Measurements from ENCODE around the gene NRG2.

The NRG2 gene

DNA sequence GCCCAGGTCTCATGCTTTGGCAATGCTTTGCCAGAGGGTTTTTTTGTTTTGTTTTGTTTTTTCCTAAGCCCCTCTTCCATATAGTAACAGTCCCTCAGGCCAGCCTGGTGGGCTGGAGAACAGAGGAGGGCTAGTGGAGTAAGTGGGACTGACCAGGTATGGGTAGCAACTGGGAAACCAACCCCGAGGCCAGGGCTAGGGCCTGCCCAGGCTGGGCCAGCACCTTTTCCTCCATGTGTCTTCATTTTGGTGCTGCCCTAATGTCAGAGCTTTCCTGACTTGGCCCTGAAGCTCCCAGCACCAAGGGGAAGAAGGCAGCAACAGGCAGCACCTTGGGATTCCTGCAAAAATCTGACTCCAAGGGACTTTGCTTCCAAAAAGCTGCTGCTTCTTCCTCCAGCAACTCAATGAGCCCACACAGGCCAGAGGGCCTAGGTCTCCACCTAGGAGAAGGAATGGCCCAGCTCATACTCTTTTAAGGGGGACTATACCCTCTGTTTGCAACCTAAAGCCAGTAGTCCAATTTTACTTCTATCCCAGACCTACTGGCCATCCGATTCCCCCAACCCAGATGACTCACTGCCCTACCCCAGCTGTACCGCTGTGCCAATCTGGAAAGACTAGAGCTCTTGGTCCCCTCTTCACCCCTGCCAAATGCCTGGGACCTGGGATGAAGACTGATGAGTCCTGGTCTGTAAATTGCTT, 142.4 kb downstream of the NRG2 start:
- no peak for DNase-seq (ENCODE audit: low spot score)
- ChIA-PET CTCF (interaction anchor here (0.6 to 1.4 kb wide), 2 partner anchors 23 to 1864 kb away, joined by 3 read pairs; no protein-coding TSS in a partner anchor), POLR2A (ENCODE audit: low non-redundant PET) (no interaction called here)
- TF ChIP-seq, protein P1, sequence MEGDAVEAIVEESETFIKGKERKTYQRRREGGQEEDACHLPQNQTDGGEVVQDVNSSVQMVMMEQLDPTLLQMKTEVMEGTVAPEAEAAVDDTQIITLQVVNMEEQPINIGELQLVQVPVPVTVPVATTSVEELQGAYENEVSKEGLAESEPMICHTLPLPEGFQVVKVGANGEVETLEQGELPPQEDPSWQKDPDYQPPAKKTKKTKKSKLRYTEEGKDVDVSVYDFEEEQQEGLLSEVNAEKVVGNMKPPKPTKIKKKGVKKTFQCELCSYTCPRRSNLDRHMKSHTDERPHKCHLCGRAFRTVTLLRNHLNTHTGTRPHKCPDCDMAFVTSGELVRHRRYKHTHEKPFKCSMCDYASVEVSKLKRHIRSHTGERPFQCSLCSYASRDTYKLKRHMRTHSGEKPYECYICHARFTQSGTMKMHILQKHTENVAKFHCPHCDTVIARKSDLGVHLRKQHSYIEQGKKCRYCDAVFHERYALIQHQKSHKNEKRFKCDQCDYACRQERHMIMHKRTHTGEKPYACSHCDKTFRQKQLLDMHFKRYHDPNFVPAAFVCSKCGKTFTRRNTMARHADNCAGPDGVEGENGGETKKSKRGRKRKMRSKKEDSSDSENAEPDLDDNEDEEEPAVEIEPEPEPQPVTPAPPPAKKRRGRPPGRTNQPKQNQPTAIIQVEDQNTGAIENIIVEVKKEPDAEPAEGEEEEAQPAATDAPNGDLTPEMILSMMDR (conservative IDR thresholded peaks at IDR 0.05; ENCODE audit: low read depth): no peak
- H3K27ac ChIP-seq: no peak overlapping the region

DNA sequence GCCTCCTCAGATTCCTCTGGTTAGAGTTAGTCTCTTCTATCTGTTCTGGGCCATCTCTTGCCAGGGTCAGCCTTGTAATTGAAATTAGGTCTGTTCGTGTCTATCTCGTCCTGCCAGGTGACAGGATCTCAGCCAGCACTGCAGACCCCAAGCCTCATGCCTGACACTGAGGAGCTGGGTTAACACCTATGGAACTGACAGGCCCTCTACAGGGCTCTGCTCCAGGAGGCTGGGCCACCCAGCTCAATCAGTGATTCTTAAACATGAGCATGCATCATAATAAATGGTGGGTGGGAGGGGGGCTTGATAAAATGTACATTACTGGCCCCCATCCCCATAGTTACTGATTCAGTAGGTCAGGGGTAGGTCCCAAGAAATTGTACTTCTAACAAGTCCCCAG, 144.1 kb downstream of the NRG2 start:
- H3K27ac ChIP-seq: no peak overlapping the region
- POLR2A ChIA-PET (ENCODE audit: low non-redundant PET): no interaction called here
- TF ChIP-seq, protein P1 (conservative IDR thresholded peaks at IDR 0.05; ENCODE audit: low read depth): no peak
- no peak for DNase-seq (ENCODE audit: low spot score)
- CTCF ChIA-PET: interaction anchor here (0.6 kb wide), 1 partner anchor 1027 kb away, joined by 3 read pairs; the partner anchor contains the start of gene PCDHAC1

DNA sequence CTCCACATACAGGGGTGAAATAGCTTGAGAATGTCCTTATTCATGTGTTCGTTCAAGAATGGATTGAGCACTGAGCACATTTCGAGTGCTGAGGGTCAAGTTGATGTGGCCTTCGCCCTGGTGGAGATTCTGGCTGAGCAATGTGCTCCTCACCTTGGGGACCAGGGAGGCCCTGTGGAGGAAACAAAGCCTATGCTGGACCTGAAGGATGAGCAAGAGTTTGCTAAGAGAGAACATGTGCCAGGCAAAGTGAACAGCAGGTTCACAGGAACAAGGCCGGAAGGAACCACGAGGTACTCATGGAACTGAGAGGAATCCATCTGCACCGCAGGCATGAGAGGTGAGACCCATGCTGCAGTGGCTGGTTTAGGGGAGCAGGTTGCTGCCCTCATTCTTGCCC, 145.1 kb downstream of the NRG2 start:
- POLR2A ChIA-PET (ENCODE audit: low non-redundant PET): no interaction called here

DNA sequence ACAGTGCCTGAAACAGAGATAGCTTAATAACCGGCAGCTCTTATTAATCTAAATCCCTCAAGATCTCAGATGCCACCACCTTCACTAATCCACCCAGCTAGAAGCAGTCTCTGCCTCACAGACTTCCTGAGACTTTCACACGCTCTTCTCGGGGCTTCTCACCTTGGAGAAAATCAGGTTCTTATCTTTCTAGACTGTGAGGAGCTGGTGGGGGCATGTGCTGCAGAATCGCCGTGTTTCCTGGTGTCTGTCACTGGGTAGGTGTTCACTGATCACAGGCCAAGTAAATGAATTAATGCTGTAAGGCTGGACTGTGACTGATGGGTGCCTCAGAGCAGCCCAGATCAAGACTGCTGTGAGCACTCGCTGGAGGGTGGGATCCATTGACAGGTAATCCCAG, 145.8 kb downstream of the NRG2 start:
- ChIA-PET POLR2A (ENCODE audit: low non-redundant PET) (no interaction called here), CTCF (interaction anchor here (0.7 kb wide), 1 partner anchor 110 kb away, joined by 3 read pairs; no protein-coding TSS in a partner anchor)
- H3K27ac ChIP-seq: no peak overlapping the region
- TF ChIP-seq, protein P1 (conservative IDR thresholded peaks at IDR 0.05; ENCODE audit: low read depth): no peak
- DNase-seq (ENCODE audit: low spot score): no peak

More for the DNA sequence above, 145.1 kb downstream of the NRG2 start:
- TF ChIP-seq, protein P1 (conservative IDR thresholded peaks at IDR 0.05; ENCODE audit: low read depth): no peak
- CTCF ChIA-PET: no interaction called here
- no peak for DNase-seq (ENCODE audit: low spot score)
- H3K27ac ChIP-seq: no peak overlapping the region

DNA sequence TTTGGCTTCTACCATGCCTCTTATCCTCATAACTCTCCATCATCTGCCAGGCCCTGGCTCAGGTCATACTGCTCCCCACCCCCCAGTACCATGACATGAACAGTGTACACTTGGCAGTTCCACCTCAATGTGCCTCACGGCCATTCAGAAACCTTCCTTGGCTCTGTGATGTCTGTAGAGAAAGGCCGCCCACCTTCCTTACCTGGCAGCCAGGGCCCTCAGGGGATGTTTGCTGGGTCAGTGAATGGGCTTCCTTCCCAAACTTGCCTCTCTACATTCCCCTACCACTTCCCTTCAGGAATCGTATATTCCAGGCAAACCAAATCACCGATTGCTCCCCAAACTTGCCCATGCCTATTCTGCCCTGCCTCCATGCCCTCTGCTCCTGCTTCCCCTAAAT, 146.4 kb downstream of the NRG2 start:
- ChIA-PET CTCF (interaction anchor here (0.7 kb wide), 1 partner anchor 110 kb away, joined by 3 read pairs; no protein-coding TSS in a partner anchor), POLR2A (ENCODE audit: low non-redundant PET) (no interaction called here)
- no peak for DNase-seq (ENCODE audit: low spot score)
- TF ChIP-seq, protein P1 (conservative IDR thresholded peaks at IDR 0.05; ENCODE audit: low read depth): no peak
- no peak overlapping the region for H3K27ac ChIP-seq

DNA sequence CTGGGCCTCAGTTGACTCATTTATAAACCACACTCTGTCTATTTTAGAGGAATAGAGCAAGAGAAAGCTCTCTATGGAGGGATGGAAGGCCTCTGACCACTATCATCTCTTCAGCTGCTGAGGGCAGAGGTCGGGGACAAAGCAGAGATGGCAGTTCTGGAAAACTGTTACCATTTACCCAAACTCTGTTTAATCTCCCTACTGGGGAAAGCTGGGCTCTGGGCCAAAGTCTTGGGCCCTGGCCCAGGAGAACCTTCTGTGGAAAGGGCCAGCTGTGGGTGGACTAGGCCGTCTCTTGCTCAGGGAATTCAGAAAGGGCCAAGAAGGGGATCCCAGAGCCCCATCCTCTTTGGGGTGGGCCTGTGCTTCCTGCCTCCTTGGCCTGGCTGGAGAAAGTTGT, 147.5 kb downstream of the NRG2 start:
- ChIA-PET CTCF (no interaction called here), POLR2A (ENCODE audit: low non-redundant PET) (no interaction called here)
- H3K27ac ChIP-seq: no peak overlapping the region
- TF ChIP-seq, protein P1 (conservative IDR thresholded peaks at IDR 0.05; ENCODE audit: low read depth): no peak
- DNase-seq (ENCODE audit: low spot score): no peak
